ENCODE results near the gene AFG3L2.

GRCh38 chr18:12399231-12399630, 22.2 kb upstream of the AFG3L2 start:
- TF ChIP-seq CTCF (IDR thresholded peaks at IDR 0.05; ENCODE audit: insufficient read depth, low read depth, low read length) (no peak), EZH2 (IDR thresholded peaks at IDR 0.05; ENCODE audit: insufficient read depth, low read length) (no peak)

Measured in astrocyte (in vitro differentiated cells and primary cell).